ENCODE measurements around the gene FNDC10. TPM values are rescaled to one million over a fixed set of nuclear protein-coding genes. Genes with fewer than 3 reads are reported as not detected.
A peak's percentile ranks its signal among the peaks of the same experiment; 100 is the strongest.

The FNDC10 gene
- total RNA-seq, 2 donors from 2014 or later: 0.54 to 2.7 TPM

DNA sequence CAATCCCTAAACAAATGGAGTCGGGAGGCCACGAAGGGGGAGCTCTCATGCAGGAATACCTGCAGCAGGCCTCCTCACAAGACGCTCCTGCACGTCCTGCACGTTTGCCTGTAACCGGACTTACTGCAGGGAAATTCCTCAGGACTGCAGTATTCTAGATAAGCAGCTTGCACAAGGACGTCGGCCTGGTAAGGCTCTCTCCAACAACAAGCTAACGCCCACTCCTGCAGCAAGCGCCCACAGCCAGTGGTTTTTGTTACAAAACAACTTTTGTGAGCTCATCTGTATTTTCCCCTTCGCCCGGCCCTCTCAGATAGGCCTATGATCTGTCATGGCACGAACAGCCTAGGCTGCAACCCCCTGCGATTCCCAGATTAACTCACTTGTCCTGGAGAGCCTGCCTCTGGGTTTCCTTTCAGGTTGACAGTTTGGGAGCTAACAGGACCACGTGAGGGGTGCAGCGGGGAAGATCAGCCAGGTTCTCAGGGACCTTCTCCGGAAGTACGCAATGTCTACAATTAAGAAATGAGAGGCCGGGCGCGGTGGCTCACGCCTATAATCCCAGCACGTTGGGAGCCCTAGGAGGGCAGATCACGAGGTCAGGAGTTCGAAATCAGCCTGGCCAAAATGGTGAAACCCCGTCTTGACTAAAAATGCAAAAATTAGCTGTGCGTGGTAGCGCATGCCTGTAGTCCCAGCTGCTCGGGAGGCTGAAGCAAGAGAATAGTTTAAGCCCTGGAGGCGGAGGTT lies 14.4 kb upstream of the FNDC10 start:
- H3K4me1 ChIP-seq (ENCODE audit: control insufficient read depth in 1 of 2, low read depth in 2 of 2): peaks cover 18 to 30% of the 10 kb centered on the region in 2 donors
- no peak for ATAC-seq (ENCODE audit: insufficient number of reproducible peaks, low FRiP score, low read depth)

DNA sequence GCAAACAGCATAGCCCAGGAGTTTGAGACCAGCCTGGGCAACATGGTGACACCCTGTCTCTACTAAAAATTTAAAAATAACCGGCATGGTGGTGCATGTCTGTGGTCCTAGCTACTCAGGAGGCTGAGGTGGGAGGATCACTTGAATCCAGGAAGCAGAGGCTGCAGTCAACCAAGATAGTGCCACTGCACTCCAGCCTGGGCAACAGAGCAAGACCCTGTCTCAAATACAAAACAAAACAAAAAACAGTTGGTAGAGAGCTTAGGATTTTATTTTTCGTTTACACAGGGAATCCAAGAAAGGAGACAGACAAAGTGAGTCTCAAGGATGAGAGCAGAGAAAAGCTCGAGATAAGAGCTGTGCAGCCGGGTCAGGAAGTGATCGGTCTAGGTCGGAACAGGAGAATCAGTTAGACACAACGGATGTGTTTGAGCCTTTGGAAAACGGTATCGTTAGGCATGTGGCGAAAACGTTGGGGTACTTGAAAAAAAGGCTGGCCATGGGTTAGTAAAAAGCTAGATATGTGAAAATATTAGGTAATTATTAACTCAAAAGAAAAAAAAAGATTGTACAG lies 13.7 kb upstream of the FNDC10 start:
- Histone ChIP-seq H3K27me3 (replicated peaks; ENCODE audit: insufficient read depth) (no peaks in the 10 kb centered on the region), H3K27ac (no peak overlapping the region), H3K4me3 (peak overlapping the region; percentile 96), H3K36me3 (peaks cover 8% of the 10 kb centered on the region), H3K9me3 (no peaks in the 10 kb centered on the region), H3K4me1 (ENCODE audit: control insufficient read depth in 1 of 2, low read depth in 2 of 2) (peaks cover 18 to 30% of the 10 kb centered on the region in 2 donors)
- TF ChIP-seq, protein P1, sequence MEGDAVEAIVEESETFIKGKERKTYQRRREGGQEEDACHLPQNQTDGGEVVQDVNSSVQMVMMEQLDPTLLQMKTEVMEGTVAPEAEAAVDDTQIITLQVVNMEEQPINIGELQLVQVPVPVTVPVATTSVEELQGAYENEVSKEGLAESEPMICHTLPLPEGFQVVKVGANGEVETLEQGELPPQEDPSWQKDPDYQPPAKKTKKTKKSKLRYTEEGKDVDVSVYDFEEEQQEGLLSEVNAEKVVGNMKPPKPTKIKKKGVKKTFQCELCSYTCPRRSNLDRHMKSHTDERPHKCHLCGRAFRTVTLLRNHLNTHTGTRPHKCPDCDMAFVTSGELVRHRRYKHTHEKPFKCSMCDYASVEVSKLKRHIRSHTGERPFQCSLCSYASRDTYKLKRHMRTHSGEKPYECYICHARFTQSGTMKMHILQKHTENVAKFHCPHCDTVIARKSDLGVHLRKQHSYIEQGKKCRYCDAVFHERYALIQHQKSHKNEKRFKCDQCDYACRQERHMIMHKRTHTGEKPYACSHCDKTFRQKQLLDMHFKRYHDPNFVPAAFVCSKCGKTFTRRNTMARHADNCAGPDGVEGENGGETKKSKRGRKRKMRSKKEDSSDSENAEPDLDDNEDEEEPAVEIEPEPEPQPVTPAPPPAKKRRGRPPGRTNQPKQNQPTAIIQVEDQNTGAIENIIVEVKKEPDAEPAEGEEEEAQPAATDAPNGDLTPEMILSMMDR (IDR thresholded peaks at IDR 0.05): no peak
- ATAC-seq (ENCODE audit: insufficient number of reproducible peaks, low FRiP score, low read depth) (no peak), DNase-seq (ENCODE audit: low spot score) (no peak)

More for the DNA sequence above, 14.4 kb upstream of the FNDC10 start:
- Histone ChIP-seq H3K9me3 (no peaks in the 10 kb centered on the region), H3K27ac (peak overlapping the region; percentile 99 to 100), H3K27me3 (replicated peaks; ENCODE audit: insufficient read depth) (no peaks in the 10 kb centered on the region), H3K36me3 (peaks cover 8% of the 10 kb centered on the region), H3K4me3 (peak overlapping the region; percentile 96)
- DNase-seq (ENCODE audit: low spot score): no peak
- TF ChIP-seq, protein P1 (IDR thresholded peaks at IDR 0.05): no peak

DNA sequence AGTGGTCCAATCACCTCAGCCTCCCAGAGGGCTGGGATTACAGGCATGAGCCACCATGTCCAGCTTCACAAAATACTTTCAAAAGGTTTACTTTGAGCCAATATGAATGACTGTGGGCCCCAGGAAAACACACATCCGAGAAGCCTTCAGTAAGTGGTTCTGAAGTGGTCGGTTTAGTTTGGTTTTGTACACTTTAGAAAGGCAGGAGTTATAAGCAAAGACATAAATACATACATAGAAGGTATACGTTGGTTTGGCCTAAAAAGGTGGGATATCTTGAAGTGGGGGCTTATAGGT lies 12.1 kb upstream of the FNDC10 start:
- TF ChIP-seq, protein P1 (IDR thresholded peaks at IDR 0.05): no peak
- no peaks in the 10 kb centered on the region for H3K27me3 ChIP-seq (replicated peaks; ENCODE audit: insufficient read depth)
- no peak overlapping the region for H3K4me3 ChIP-seq
- no peak for ATAC-seq (ENCODE audit: insufficient number of reproducible peaks, low FRiP score, low read depth)
- H3K9me3 ChIP-seq: no peaks in the 10 kb centered on the region
- H3K27ac ChIP-seq: no peak overlapping the region
- H3K36me3 ChIP-seq: no peaks in the 10 kb centered on the region
- DNase-seq (ENCODE audit: low spot score): no peak
- peaks cover 18 to 25% of the 10 kb centered on the region in 2 donors for H3K4me1 ChIP-seq (ENCODE audit: control insufficient read depth in 1 of 2, low read depth in 2 of 2)

DNA sequence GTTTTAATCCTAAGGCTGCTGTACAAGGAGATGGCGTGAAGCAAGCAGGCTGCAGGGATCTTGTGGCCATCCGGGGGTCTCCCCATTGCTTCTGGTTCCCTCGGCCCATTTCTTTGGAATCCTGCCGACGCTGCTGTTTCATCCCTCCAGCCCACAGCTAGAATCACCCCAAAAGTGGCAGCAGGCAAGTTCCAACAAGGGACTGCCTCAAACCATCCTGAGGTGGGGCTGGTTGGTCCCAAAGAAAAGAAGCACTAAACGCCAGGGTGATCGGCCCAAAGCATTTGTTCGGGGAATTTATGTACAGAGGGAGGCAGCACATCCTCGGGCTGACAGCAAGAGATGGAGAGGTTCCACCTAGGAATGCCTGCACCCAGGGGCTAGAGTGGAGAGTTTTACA lies 10.9 kb upstream of the FNDC10 start:
- no peak for DNase-seq (ENCODE audit: low spot score)
- H3K27ac ChIP-seq: no peak overlapping the region
- H3K4me3 ChIP-seq: no peak overlapping the region
- peaks cover 10 to 17% of the 10 kb centered on the region in 2 donors for H3K4me1 ChIP-seq (ENCODE audit: control insufficient read depth in 1 of 2, low read depth in 2 of 2)
- TF ChIP-seq, protein P1 (IDR thresholded peaks at IDR 0.05): no peak
- H3K9me3 ChIP-seq: no peaks in the 10 kb centered on the region
- no peak for ATAC-seq (ENCODE audit: insufficient number of reproducible peaks, low FRiP score, low read depth)
- no peaks in the 10 kb centered on the region for H3K36me3 ChIP-seq
- no peaks in the 10 kb centered on the region for H3K27me3 ChIP-seq (replicated peaks; ENCODE audit: insufficient read depth)

DNA sequence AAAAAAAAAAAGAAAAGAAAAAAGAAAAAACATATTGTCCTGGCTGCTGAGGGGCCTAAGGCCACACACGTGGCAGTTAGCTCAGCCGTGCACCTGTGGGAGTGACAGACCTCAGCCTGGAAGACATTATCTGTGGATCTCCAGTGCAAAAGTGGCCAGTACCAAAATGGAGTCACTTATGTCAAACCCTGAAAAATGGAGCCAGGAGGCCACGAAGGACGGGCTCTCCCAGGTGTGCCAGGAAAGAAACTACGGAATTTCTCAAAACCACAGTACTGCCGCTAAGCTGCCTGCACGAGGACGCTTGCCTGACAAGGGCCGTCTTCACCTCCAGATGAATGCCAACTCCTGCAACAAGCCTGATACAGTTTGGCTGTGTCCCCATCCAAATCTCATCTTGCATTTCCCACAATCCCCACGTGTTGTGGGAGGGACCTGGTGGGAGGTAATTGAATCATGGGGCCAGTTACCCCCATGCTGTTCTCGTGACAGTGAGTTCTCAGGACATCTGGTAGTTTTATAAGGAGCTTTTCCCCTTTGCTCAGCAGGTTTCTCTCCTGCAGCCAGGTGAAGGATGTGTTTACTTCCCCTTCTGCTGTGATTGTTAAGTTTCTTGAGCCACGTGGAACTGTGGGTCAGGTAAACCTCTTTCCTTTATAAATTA lies 10.0 kb upstream of the FNDC10 start:
- peaks cover 10 to 17% of the 10 kb centered on the region in 2 donors for H3K4me1 ChIP-seq (ENCODE audit: control insufficient read depth in 1 of 2, low read depth in 2 of 2)
- ATAC-seq (ENCODE audit: insufficient number of reproducible peaks, low FRiP score, low read depth): no peak
- no peaks in the 10 kb centered on the region for H3K9me3 ChIP-seq
- H3K27me3 ChIP-seq (replicated peaks; ENCODE audit: insufficient read depth): no peaks in the 10 kb centered on the region
- no peak overlapping the region for H3K4me3 ChIP-seq
- no peaks in the 10 kb centered on the region for H3K36me3 ChIP-seq
- DNase-seq (ENCODE audit: low spot score): no peak
- no peak overlapping the region for H3K27ac ChIP-seq
- TF ChIP-seq, protein P1 (IDR thresholded peaks at IDR 0.05): no peak
